CMK (cell line): ENCODE measurements around the gene ERP29.
"Not testable (repeated sequence)": the region's sequence is repeated elsewhere in the genome, so short reads cannot be mapped to it uniquely, and the experiment has no call there.

Source experiments
- DNase-seq: peaks from one replicate; pipeline ENCODE4 v3.0.0-alpha.2; 2010; ENCODE audit warnings: low read depth

The ERP29 gene

GRCh38 chr12:112036614-112037013, 23.4 kb downstream of the ERP29 start:
- not testable (repeated sequence) for DNase-seq

GRCh38 chr12:112046003-112046402, 32.8 kb downstream of the ERP29 start:
- no peak for DNase-seq

DNA sequence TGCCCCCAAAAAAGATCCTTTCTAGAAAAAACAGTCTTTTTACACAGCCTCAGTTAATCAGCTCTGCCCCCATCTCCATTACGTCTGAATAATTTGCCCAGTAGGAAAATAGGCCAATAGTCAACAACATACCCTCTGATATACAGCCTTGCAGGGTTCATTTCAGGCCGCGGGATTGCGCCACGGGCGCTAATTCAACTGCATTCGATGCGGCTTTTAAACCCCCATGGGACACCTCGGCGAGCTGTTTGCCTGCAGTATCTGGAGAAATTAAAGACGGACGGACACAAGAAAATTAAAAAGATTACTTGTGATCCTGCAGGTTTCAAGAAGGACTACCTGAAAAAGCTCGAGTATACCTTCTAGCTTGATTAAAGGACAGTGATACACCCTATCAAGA, 36.1 kb downstream of the ERP29 start:
- no peak for DNase-seq

- DNase-seq, result no peak
These were observed 47.9 kb downstream of the ERP29 start for GRCh38 chr12:112061137-112061536.

DNA sequence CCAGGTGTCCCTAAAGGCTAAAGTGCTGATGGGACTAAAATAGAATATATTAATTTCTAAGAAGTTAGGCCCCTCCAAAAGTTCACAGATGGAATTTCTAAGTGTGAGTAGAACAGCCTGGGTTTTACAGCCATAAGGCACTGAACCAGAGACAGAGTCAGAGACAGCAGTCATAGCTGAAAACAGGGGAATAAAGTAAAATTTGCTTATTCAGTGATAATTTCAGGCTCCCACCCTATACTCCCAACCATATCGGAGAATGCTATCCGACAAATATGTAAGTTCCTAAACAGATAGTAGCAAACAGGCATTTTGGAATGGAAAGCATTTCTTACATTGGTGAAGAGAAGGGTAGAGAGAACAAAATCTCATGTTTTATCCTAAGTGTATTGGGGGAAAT, 50.0 kb downstream of the ERP29 start:
- no peak for DNase-seq

- DNase-seq, result no peak
These were observed 53.3 kb downstream of the ERP29 start for GRCh38 chr12:112066566-112066965.
